Testis (tissue), 3 donors: Measurements from ENCODE around the gene IL17REL. TPM values are rescaled to one million over a fixed set of nuclear protein-coding genes. Genes with fewer than 3 reads are reported as not detected.

Experiments
- DNase-seq: peaks from one replicate; pipeline ENCODE4 v3.0.0-alpha.2; 2019
- H3K27ac ChIP-seq, 2 donors: fragments of 200-600 bp; sonication (generic); one replicate each; pipeline ENCODE4 v1.5.1; 2019
- H3K27me3 ChIP-seq: fragments of 200-600 bp; sonication (generic); one replicate; pipeline ENCODE4 v1.5.1; 2019
- H3K36me3 ChIP-seq: fragments of 200-600 bp; sonication (generic); one replicate; pipeline ENCODE4 v1.5.1; 2017; ENCODE audit warnings: low read depth; ENCODE audit errors: missing control alignments
- H3K4me1 ChIP-seq: fragments of 200-600 bp; sonication (generic); one replicate; pipeline ENCODE4 v1.5.1; 2019
- H3K4me3 ChIP-seq, 2 donors: fragments of 200-600 bp; sonication (generic); one replicate each; pipeline ENCODE4 v1.5.1; 2017 to 2019
- H3K9me3 ChIP-seq: fragments of 200-600 bp; sonication (generic); one replicate; pipeline ENCODE4 v1.5.1; 2017
- POLR2A ChIP-seq: fragments of 450-650 bp; IDR thresholded peaks from one replicate; pipeline ENCODE4 v1.6.1; 2017; ENCODE audit warnings: antibody characterized with exemption, mild to moderate bottlenecking, moderate library complexity
- WGBS, 2 donors: methylation state at CpG; one replicate each; pipeline ENCODE4 v1.1.5; 2018; 5-methylcytosine and 5-hydroxymethylcytosine counted together
- intact Hi-C: fragments of 100-400 bp; cut with DNase I; formaldehyde crosslinking; loops from one replicate; pipeline ENCODE4 v1.15.1; 2023; ENCODE audit warnings: low total_unique reads
- polyA plus RNA-seq: library from polyadenylated mRNA; stranded (reverse); fragments of 350-450 nt; fragmentation: Illumina TruSeq; extraction: RNeasy Lipid Tissue Mini Kit (QIAGEN cat#74804); gene quantifications from one replicate; pipeline ENCODE4 v1.2.3, GENCODE V29; 2014; ENCODE audit warnings: low read depth, low replicate concordance; ENCODE audit not compliant: insufficient read depth
- total RNA-seq, 2 donors: library from RNA; depleted of rRNA; stranded (reverse); fragments of >200 nt; gene quantifications; one replicate each; pipeline ENCODE4 v1.2.3, GENCODE V29; 2016
- TF ChIP-seq, protein P1 (sequence below), 3 experiments: fragments of 450-650 bp in 2 of 3; fragments of 200-600 bp in 1 of 3; sonication (generic) in 1 of 3; IDR thresholded peaks; one replicate each; pipeline ENCODE4 v1.5.1; 2016 to 2019; ENCODE audit warnings: antibody characterized with exemption in 3 of 3, mild to moderate bottlenecking in 2 of 3, moderate library complexity in 1 of 3

The IL17REL gene
- total and polyA plus RNA-seq, 3 donors from 2014 or later = 0.25 to 0.55 (median 0.30) TPM

DNA sequence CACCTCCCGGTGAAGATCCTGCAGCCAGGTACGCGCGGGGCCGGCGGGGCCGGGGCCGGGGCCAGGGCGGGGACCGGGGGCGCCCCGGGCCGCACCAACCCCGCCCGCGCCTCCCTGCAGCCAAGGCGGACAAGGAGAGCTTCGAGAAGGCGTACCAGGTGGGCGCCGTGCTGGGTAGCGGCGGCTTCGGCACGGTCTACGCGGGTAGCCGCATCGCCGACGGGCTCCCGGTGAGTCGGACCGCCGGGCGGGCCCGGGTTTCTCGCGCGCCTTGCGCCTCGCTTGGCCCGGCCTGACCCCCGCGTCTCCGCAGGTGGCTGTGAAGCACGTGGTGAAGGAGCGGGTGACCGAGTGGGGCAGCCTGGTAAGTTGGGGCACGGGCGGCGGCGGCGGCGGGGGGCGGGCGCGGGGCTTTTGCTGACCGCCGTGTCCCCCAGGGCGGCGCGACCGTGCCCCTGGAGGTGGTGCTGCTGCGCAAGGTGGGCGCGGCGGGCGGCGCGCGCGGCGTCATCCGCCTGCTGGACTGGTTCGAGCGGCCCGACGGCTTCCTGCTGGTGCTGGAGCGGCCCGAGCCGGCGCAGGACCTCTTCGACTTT lies 51.5 kb downstream of the IL17REL start:
- WGBS, 2 donors = 1% methylated on average over 70 of the region's 84 CpGs; no CpG with 5 or more reads in 1 of the 2 donors
- intact Hi-C loops = no loop called here
- Histone ChIP-seq H3K4me1 (peaks cover 33% of the 10 kb centered on the region), H3K27me3 (no peaks in the 10 kb centered on the region), H3K4me3 (peak overlapping the region; percentile 78 to 89), H3K9me3 (no peaks in the 10 kb centered on the region), H3K27ac (peak overlapping the region; percentile 86 to 95), H3K36me3 (no peaks in the 10 kb centered on the region)
- TF ChIP-seq POLR2A = no peak
- TF ChIP-seq, protein P1, sequence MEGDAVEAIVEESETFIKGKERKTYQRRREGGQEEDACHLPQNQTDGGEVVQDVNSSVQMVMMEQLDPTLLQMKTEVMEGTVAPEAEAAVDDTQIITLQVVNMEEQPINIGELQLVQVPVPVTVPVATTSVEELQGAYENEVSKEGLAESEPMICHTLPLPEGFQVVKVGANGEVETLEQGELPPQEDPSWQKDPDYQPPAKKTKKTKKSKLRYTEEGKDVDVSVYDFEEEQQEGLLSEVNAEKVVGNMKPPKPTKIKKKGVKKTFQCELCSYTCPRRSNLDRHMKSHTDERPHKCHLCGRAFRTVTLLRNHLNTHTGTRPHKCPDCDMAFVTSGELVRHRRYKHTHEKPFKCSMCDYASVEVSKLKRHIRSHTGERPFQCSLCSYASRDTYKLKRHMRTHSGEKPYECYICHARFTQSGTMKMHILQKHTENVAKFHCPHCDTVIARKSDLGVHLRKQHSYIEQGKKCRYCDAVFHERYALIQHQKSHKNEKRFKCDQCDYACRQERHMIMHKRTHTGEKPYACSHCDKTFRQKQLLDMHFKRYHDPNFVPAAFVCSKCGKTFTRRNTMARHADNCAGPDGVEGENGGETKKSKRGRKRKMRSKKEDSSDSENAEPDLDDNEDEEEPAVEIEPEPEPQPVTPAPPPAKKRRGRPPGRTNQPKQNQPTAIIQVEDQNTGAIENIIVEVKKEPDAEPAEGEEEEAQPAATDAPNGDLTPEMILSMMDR (IDR thresholded peaks at IDR 0.05) = no peak
- no peak for DNase-seq

DNA sequence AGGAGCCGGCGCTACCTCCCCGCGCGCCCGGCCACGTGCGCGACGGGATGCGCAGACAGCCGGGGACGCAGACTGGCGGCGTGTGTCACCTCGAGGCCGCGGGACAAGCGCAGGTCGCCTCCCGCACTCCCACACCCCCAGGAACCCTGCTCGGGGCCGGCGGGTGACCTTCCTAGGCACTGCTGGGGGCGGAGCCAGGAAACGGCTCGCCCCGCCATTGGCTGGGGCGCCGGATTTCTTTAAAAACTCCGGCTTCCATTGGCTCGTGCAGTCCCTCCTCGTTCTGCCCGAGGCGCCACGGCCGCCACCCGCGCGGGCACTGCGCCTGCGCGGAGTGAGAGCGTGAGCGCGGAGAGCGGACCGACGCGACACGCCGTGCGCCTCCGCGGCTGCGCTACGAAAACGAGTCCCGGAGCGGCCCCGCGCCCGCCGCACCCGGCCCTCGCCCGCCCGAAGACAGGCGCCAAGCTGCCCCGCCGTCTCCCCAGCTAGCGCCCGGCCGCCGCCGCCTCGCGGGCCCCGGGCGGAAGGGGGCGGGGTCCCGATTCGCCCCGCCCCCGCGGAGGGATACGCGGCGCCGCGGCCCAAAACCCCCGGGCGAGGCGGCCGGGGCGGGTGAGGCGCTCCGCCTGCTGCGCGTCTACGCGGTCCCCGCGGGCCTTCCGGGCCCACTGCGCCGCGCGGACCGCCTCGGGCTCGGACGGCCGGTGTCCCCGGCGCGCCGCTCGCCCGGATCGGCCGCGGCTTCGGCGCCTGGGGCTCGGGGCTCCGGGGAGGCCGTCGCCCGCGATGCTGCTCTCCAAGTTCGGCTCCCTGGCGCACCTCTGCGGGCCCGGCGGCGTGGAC lies 52.2 kb downstream of the IL17REL start, which contains the start of gene PIM3:
Gene PIM3, plus strand, starts transcription at position 614 of the 846 bp plus-strand sequence. Its CDS starts 176 bp downstream, at position 790.
- Histone ChIP-seq H3K4me1 (peaks cover 26% of the 10 kb centered on the region), H3K36me3 (no peaks in the 10 kb centered on the region), H3K27ac (peak within 1 kb of the TSS; percentile 86 to 95), H3K4me3 (peak within 1 kb of the TSS; percentile 78 to 89), H3K9me3 (no peaks in the 10 kb centered on the region), H3K27me3 (no peaks in the 10 kb centered on the region)
- intact Hi-C loops = no loop called here
- peak; percentile 95 for DNase-seq
- TF ChIP-seq, protein P1 (IDR thresholded peaks at IDR 0.05) = no peak
- no peak for TF ChIP-seq POLR2A
- 1% methylated on average over 85 of the region's 137 CpGs; no CpG with 5 or more reads in 1 of the 2 donors for WGBS, 2 donors

DNA sequence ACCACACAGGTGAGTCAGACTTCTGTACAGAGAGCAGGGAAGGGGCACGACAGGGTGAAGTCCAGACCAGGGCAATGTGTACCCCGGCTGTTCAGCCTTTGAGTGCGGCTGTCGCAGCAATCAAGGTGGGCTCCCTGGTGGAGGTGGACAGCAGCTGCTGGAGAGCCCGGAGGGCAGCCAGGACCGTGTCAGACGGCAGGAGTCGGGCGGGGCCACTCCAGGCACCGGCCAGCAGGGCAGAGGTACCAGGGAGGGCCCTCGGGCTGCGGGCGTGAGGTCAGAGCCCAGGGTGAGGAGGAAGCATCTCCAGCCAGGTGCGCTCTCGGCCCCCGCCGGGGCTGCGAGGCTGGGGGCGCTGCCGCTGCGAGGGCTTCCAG lies 52.8 kb downstream of the IL17REL start:
- Histone ChIP-seq H3K4me3 (peak overlapping the region; percentile 63 to 89), H3K36me3 (no peaks in the 10 kb centered on the region), H3K27me3 (no peaks in the 10 kb centered on the region), H3K27ac (peak overlapping the region; percentile 74 to 95), H3K9me3 (no peaks in the 10 kb centered on the region), H3K4me1 (peaks cover 24% of the 10 kb centered on the region)
- no peak for DNase-seq
- no peak for TF ChIP-seq POLR2A
- TF ChIP-seq, protein P1 (IDR thresholded peaks at IDR 0.05) = peak in 1 of 3 experiments; percentile 6
- intact Hi-C loops = no loop called here
- 13% methylated on average over 21 of the region's 21 CpGs; no CpG with 5 or more reads in 1 of the 2 donors for WGBS, 2 donors

DNA sequence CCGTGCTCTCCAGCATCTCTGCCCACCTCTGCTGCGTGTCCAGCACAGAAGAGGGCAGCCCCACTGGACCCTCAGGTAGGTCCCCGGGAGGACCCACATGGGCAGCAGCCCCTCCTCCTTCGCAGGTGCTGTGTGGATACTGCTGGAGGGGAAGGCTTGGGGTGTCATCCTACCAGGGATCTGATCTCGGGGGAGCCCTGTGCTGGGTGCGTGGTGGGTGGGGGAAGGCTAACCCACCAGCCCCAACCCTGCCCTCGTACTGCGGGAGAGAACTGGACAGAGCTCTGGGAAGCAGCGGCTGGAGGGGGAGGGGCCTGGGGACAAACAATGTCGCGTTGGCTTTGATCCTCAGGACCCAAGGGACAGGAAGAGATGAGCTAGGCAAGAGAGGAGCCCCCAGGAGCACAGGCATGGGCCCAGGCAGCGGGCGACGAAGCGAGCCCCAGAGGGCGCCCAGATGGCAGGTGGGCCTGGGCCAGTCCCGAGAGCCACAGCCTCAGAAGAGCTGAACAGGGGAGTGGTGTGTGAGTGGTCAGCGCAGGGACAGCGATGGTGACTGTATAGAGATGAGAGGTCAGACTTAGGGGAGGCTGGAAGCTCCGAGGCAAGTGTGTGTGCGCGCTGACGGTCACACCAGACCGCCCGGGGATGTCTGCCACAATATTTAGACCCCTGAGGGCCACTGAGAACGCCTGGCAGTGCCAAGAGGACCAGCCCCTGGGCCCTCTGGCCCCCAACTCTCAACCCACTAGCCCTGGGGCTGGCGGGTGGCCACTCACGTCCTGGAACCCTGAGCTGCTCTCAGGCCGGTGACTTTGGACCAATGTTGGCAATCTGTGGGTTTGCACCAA lies 53.4 kb downstream of the IL17REL start:
- Histone ChIP-seq H3K4me3 (peak overlapping the region; percentile 63 to 89), H3K4me1 (peaks cover 18% of the 10 kb centered on the region), H3K36me3 (no peaks in the 10 kb centered on the region), H3K9me3 (no peaks in the 10 kb centered on the region), H3K27ac (peak overlapping the region in 1 of 2 donors; percentile 95), H3K27me3 (no peaks in the 10 kb centered on the region)
- no peak for DNase-seq
- no peak for TF ChIP-seq POLR2A
- TF ChIP-seq, protein P1 (IDR thresholded peaks at IDR 0.05) = no peak
- intact Hi-C loops = no loop called here
- WGBS, 2 donors = 76 to 78% methylated on average over 23 to 29 of the region's 29 CpGs
